GM18526 (cell line): ENCODE results near the gene ANKMY1.

Source experiments
- POLR2A ChIP-seq: IDR thresholded peaks from 3 replicates; pipeline ENCODE4 v1.6.1; 2011; ENCODE audit not compliant: insufficient read length; ENCODE audit errors: extremely low read depth

The ANKMY1 gene

DNA sequence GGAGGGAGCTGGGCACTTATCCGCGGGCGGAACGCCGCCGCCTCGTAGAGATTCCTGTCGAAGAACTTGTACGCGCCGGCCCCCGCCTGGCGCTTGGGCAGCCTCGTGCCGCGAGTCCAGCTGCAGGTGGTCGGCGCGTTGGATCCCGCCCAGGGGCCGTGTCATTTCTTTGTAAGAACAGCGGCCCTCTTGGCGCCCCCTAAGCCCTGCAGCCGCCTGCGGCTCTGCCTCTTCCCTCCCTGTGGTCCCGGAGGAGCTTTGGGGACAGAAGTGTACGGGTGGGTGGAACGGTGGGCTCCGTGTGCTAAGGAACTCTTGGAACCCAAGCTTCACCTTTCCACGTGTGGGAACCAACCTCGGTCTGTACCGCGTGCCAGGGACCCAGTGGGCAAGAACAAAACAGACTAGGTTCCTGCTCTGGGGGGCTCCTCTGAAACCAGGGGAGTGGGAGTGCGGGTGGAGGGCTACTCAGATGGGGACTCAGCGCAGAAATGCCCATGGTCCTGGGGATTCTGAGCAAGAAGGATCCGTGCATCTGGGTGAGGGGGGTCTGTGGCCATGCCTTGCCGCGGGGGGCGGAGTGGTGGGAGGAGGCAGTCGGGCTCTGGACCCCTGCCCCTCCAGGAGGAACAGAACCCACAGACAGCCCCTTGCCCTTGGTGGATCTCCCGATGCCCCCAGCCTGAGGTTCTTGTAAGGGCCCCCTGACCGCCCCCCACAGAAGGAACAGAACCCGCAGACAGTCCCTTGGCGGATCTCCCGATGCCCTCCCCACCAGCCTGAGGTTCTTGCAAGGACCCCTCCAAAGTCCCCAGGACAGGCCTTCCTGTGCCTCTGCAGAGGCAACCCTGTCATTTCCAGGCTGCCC, 120.9 kb downstream of the ANKMY1 start:
- no peak for TF ChIP-seq POLR2A

DNA sequence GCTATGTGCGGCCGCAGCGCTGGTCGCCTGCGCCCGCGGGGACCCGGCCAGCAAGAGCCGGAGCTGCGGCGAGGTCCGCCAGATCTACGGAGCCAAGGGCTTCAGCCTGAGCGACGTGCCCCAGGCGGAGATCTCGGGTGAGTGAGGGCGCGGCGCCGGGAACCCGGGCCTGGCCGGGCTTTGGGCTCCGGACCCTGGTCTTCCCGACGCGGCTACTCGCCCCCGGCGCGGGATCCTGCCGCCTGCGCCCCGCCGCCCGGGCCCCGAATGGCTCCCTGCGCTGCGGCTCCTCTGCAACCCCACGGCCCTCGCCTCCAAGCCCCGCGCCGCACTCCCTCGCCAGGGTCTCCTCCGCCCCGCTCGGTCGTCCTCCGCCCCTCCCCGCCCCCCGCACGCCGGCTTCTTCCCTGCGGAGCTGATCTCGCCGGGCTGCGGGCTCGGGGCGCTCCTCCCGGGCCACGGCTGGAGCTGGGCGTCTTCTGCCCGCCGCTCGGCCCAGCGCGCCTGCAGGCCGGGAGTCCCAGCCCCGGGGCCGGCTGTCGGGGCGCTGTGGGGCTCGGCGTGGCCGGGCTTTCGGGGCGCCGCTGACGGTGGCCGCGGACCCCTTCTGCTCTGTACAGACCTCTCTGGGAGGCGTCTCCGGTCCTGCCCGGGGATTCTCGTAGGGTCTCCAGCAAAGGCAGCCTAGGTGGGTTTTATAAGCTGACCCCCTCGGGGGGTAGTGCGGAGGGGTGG, 121.7 kb downstream of the ANKMY1 start:
- no peak for TF ChIP-seq POLR2A

DNA sequence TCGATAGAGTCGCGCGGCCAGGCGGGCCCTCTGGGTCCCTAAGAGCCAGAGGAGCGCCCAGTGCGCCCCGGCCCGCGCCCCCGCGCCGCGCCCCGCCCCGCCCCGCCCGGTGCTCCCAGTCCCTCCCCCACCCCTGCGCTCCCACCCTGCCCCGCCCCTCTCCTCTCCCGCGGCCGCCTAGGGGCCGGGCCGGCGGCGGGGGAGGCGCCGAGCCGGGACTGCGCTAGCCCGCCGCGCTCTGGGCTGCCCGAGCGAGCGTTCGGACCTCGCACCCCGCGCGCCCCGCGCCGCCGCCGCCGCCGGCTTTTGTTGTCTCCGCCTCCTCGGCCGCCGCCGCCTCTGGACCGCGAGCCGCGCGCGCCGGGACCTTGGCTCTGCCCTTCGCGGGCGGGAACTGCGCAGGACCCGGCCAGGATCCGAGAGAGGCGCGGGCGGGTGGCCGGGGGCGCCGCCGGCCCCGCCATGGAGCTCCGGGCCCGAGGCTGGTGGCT, 122.3 kb downstream of the ANKMY1 start, which contains the start of gene GPC1:
Gene GPC1 (plus strand): TSS at position 207 of the 491 bp plus-strand sequence. CDS start 256 bp downstream, at position 463.
- no peak for TF ChIP-seq POLR2A

DNA sequence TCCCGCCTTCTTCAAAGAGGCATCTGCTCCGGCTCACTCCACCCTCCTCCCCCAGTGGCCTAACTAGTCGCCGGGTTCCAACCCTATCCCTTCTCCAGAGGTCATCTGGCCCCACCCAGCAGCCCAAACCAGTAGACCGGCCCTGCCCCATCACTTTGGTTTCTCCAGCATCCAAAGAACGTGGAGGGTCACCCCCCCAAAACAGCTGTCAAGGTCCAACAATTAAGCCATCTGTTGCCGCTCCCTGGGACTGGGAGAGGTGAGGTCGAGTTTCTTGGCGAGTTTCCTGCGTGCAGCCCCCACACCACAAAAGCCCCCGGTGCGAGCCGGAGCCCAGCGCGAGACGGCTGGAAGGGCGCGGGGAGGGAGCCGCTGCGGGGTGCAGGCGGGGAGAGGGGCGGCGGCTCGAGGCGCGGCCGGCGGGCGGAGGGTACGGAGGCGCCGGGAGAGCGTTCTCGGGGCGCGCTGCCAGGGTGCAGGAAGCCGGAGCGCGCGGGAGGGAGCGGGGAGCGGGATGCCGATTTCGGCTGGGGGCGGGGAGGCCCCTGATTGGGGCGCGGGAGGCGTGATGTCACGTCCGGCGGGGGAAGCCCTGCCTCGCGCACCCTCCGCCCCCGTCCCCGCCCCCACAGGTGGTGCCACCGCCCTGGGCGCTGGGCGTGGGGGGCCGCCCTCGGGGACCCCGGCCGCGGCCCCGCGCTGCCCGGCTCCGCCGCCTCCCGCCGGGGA, 122.9 kb downstream of the ANKMY1 start:
- no peak for TF ChIP-seq POLR2A

DNA sequence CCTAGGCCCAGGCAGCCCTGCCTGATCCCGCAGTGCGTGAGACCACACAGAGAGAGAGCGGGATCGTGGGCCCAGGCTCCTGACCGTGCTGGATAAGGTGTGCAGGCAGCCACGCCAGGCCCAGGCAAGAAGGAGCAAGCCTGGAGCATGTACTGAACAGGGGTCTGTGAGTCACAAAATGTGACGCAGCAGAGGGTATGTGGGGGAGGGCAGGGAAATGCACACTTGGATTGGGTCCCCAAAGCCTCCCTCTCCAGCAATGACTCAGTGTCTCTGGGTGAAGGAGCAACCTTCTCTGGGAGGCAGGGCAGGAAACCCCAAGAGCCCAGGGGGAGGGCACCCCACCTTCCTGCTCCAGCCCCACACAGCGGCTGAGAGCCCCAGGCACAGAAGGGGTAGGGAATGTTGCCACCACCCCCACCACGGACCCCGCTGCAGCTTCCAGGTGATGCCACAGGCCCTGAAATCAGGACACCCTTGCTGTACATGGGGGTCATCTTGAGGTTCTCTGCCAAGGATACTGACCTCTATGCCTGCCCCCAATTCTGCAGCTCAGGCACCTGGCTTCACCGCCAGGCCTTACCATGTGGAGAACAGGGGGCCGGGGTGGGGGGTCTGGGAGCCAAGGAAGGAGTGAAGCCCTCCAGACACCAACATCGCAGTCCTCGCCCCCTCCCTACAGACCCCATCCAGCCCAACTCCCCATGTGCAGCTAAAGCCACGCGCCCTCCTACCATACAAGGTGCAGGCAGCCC, 123.6 kb downstream of the ANKMY1 start:
- no peak for TF ChIP-seq POLR2A

DNA sequence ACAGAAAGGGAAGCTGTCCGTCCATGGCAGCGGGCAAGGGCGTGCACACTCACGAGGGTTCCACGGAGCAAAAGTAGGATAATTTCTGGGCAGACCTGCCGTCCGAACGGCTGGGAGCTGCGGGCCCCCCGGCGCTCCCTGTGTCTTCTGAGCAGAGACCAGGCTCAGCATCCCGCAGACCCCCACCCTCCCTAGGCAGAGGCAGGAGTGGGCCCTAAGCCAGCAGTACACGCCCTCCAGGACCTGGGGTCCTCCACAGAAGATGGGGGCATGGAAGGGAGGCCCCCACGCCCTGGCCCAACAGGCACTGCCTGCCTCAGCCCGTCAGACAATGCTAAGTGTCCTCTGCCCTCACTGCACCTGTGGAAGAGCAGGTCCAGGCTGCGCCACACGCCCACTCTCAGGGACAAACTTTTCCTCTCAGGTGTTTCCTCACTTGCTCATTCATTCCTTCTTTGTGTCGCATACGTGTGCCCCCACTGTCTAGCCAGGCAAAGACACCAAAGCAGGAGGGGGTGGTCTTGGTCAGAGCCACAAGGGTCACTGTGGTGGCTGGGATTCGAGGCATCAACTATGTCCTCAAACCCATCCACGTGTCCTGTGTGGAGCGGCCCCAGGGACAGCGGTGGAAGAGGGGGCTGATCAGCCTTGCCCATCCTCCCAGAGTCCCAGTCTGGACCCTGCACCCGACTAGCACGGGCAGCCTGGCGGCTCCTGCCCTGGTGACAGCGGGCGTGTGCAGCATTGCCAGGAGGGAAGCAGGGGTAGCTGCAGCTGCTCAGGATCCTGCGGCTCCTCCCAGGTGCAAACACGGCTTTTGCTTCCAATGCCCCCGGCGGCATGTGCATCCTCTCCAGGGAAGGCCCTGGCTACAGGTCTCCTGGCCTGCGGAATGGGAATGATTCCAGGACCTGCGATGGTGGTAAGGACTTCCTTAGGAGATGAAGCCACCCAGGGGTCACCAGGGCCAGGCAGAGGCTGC, 124.7 kb downstream of the ANKMY1 start:
- TF ChIP-seq POLR2A = no peak

DNA sequence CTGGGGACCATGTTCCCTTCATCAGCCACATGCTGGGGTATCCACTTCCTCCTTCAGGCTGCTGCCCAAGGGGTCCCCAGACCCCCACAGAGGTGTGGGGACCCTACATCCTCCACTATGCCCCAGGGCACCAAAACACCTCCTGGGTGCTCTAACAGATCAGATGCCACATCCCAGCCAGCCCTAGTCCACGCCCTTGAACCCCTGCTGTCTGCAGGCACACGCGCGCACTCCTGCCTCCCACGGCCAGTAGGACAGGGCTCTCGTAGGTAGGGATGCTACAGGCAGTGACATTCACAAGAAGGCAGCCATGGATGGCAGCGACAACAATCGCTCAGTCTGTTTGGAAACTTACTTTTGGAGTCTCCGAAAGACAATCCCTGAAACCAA, 125.4 kb downstream of the ANKMY1 start:
- TF ChIP-seq POLR2A = no peak

DNA sequence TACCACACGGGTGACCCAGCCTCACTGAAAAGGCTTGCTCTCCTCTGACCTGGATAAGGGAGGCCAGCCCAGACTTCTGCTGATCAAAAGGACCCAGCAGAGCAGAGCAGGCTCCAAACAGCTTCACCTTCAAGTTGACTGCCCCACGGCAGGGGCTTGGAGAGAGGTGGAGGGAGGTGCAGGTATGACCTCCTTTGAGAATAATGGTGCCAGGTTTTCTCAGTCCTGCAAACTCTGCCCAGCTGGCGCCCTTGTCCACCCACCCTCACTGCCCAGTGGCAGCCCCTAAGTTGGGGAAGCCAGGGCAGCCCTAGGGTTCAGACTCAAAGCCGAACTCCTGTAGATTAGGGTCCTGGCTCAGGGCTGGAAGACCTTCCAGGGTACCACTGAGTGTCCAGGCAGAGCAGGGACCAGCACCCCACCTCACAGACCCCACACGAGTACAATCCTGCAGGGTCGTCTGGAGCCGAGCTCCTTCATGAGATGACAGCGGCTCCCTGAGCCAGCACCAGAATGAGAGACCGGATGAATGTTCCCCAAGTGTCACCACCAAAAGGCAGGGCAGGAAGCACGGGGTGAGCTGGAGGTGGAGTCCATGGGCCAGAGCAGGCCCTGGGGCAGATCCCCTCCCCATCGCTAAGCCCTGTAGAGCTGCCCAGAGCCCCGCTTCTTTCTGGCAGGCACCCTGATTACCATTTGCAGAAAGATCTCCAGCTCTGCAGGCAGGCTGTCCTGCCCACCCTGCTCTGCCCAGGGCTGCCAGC, 125.9 kb downstream of the ANKMY1 start:
- no peak for TF ChIP-seq POLR2A

DNA sequence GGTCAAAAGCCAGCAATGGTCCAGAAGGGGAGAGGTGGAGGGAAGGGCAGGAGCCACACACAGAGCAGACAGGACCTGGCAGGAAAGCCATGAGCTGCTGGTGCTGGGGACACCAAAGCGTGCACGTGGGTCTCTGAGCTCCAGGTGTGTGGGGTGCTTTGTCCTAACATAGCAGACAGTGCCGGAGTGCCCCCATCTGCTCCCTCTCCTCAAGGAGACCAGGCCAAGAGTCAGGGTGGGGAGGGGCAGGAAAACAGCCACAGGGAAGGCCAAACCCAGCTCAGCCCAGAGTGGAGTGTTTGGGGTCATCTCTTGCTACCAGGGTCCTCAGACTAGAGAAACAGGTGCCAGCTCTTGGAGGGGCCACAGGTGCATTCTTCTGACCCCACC, 126.5 kb downstream of the ANKMY1 start:
- TF ChIP-seq POLR2A = no peak

DNA sequence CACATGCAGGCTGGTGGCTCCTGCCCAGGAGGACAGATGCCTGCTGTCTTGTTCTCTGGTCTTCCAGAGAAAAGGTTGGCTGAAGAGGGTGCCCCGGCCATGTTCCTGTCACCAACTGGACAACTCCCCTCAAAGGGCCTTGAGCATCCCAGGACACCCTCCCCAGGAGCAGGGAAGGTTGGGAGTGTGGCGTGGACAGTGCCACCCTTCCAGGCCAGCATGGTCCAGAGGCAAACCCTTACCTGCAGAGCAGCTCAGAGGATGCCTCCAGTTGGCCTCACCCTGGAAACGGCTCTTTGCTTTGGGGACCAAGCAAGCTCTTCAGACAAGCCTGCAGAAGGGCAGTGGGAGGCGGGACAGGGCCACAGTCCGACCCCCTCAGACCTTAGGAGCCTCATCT, 127.2 kb downstream of the ANKMY1 start:
- no peak for TF ChIP-seq POLR2A

DNA sequence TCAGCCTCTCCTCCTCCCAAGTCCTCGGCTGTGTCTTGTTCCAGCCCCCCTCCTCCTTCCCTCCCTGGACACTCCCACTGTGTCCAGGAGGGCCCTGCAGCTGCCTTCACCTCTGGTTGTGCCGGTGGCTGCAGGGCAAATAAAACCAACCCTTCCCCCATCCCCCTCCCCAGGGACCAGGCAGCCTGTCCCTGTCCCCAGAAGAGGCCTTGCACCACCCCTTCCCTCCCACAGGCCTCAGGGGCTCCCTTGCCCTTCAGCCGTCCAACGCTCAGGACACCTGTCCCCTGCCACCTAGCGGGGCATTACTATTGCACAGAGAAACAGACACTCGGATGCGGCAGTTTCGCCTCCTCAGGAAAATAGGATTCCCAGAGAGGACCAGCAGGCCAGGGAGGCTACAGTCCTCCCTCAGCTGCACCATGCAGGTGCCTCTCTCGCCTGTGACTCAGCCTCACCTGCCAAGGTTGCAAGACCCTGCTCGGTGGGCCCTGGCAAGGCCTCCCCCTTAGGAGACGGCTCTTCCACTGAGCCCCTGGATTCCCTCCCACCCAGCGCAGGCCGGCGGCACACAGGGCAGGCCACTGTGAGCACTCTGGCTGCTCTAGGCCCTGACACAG, 127.8 kb downstream of the ANKMY1 start:
- no peak for TF ChIP-seq POLR2A
